ENCODE results near the gene SHQ1. TPM values are rescaled to one million over a fixed set of nuclear protein-coding genes. Genes with fewer than 3 reads are reported as not detected.

The SHQ1 gene
- total and polyA plus RNA-seq, 4 donors, result 12.4 to 19.0 (median 14.8) TPM

DNA sequence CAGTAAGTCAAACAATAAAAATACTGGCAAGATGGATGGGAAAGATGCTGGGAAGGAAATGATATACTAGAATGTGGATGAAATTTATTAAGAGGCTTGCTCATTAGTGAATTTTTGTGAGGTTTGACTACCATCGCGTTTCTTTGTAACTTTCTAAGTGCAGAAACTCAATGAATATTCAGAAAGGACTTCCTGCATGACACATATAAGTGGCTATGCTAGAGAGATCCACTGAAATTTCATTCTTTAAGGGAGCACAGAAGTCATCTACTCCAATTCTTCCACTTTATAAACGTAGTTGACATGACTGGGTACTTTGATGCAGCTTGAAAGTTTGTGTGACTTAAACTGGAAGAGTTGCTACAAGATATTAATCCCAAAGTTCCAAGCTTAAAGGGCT, 88.0 kb downstream of the SHQ1 start:
- no peak for DNase-seq (ENCODE audit: low read depth in 4 of 6, low spot score in 6 of 6)
- Histone ChIP-seq H3K9me3 (ENCODE audit: control insufficient read depth, insufficient read depth, low read length) (no peaks in the 10 kb centered on the region), H3K27me3 (ENCODE audit: control insufficient read depth, insufficient read depth, low read length) (no peaks in the 10 kb centered on the region), H3K4me3 (ENCODE audit: low read depth, low read length) (no peak overlapping the region), H3K27ac (ENCODE audit: low read depth, low read length) (no peak overlapping the region), H3K4me1 (ENCODE audit: control insufficient read depth, insufficient read depth, low read length) (no peaks in the 10 kb centered on the region), H3K36me3 (ENCODE audit: control insufficient read depth, insufficient read depth, low read length) (no peaks in the 10 kb centered on the region)
- whole genome bisulfite sequencing (ENCODE audit: insufficient coverage), result no CpG with 5 or more reads among the region's 3 CpGs

DNA sequence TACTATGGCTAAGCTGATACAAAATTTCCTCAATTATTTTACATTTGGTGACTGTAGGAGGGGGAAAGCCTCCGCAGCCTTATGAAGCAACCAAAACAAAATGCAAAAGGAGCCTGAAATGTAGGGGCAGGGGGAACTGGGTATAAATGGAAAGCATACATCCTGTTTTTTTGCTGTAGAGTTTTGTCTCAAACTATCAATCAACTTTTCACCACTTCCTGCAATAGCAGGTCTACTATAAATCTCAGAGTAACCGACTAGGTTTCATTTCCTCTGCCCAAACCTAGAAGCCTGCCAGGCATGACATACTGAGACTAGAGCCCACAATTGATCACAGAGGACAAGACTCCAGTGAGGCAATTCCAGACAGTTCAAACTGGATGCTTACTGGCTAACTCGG, 91.3 kb downstream of the SHQ1 start:
- no peak overlapping the region for H3K27ac ChIP-seq (ENCODE audit: low read depth, low read length)

DNA sequence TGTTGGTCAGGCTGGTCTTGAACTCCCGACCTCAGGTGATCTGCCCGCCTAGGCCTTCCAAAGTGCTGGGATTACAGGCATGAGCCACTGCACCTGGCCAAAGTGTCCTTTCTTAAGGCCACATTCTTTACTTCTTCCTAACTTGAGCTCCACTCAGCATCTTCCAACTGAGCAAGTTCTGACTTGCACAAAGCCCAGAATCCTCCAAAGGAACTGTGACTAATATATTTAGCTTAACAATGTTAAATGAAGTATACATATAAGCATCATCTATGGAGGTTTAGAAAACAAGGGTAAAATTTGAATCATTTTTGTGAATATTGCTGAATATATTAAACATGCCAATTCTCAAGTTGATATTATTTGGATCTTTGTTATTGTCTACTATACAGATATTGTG, 93.7 kb downstream of the SHQ1 start:
- H3K27me3 ChIP-seq (ENCODE audit: control insufficient read depth, insufficient read depth, low read length), result no peaks in the 10 kb centered on the region
- no peaks in the 10 kb centered on the region for H3K36me3 ChIP-seq (ENCODE audit: control insufficient read depth, insufficient read depth, low read length)
- H3K27ac ChIP-seq (ENCODE audit: low read depth, low read length), result no peak overlapping the region
- H3K4me1 ChIP-seq (ENCODE audit: control insufficient read depth, insufficient read depth, low read length), result no peaks in the 10 kb centered on the region
- WGBS (ENCODE audit: insufficient coverage), result 100% methylated on average over 2 of the region's 2 CpGs
- no peak for DNase-seq (ENCODE audit: low read depth in 4 of 6, low spot score in 6 of 6)
- H3K9me3 ChIP-seq (ENCODE audit: control insufficient read depth, insufficient read depth, low read length), result no peaks in the 10 kb centered on the region
- H3K4me3 ChIP-seq (ENCODE audit: low read depth, low read length), result no peak overlapping the region

More for the DNA sequence above, 91.3 kb downstream of the SHQ1 start:
- Histone ChIP-seq H3K4me3 (ENCODE audit: low read depth, low read length) (no peak overlapping the region), H3K9me3 (ENCODE audit: control insufficient read depth, insufficient read depth, low read length) (no peaks in the 10 kb centered on the region), H3K4me1 (ENCODE audit: control insufficient read depth, insufficient read depth, low read length) (no peaks in the 10 kb centered on the region), H3K27me3 (ENCODE audit: control insufficient read depth, insufficient read depth, low read length) (no peaks in the 10 kb centered on the region), H3K36me3 (ENCODE audit: control insufficient read depth, insufficient read depth, low read length) (no peaks in the 10 kb centered on the region)
- no peak for DNase-seq (ENCODE audit: low read depth in 4 of 6, low spot score in 6 of 6)
- 100% methylated on average over 1 of the region's 3 CpGs for WGBS (ENCODE audit: insufficient coverage)

DNA sequence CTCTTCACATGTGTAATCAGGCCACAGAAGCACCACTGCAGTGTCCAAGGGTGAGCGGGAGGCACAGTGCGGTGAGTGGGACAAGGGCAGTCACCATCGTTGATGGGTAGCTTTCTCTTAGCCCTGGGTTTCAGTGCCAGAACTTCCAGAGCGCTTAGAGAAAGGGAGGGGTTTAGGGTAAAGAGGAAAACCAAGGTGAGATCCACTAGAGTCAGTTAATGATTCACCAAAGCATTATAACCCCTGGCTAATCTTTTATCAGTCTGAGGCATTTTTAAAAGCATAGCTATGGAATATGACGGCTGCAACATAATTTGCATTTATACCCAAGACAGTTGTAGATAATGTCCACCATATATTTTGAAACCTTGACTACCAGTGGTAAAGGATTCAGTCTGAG, 94.8 kb downstream of the SHQ1 start:
- WGBS (ENCODE audit: insufficient coverage), result 100% methylated on average over 2 of the region's 5 CpGs
- no peak for DNase-seq (ENCODE audit: low read depth in 4 of 6, low spot score in 6 of 6)
- Histone ChIP-seq H3K9me3 (ENCODE audit: control insufficient read depth, insufficient read depth, low read length) (no peaks in the 10 kb centered on the region), H3K36me3 (ENCODE audit: control insufficient read depth, insufficient read depth, low read length) (no peaks in the 10 kb centered on the region), H3K27me3 (ENCODE audit: control insufficient read depth, insufficient read depth, low read length) (no peaks in the 10 kb centered on the region), H3K4me1 (ENCODE audit: control insufficient read depth, insufficient read depth, low read length) (no peaks in the 10 kb centered on the region), H3K4me3 (ENCODE audit: low read depth, low read length) (no peak overlapping the region), H3K27ac (ENCODE audit: low read depth, low read length) (no peak overlapping the region)

DNA sequence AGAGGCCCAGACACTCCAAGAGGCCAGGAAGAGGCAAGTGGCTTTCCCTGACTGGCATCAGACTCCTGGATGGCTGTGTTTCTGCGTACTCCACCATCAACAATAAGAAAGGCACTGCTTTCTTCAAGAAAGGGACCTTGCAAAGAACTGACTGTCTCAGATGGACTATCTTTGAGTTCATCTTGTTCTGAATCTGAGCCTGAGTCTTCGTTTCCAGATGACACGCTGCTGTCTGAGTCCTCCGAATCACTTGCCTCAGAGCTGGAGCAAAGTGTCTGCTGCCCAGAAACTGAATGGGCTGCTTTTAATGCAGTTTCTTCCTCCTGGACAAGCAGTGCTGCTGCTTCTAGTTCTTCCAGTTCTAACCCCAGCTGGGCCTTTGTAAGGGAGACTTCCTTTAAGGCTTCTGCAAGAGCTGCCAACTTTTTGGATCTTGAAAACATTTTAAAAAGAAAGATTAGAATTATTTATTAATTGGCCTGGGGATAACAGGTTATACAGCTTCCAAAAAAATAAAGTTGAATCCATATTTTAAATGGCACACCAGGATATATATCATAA, 97.8 kb downstream of the SHQ1 start:
- Histone ChIP-seq H3K9me3 (ENCODE audit: control insufficient read depth, insufficient read depth, low read length) (no peaks in the 10 kb centered on the region), H3K4me1 (ENCODE audit: control insufficient read depth, insufficient read depth, low read length) (no peaks in the 10 kb centered on the region), H3K36me3 (ENCODE audit: control insufficient read depth, insufficient read depth, low read length) (no peaks in the 10 kb centered on the region), H3K27ac (ENCODE audit: low read depth, low read length) (no peak overlapping the region), H3K27me3 (ENCODE audit: control insufficient read depth, insufficient read depth, low read length) (no peaks in the 10 kb centered on the region), H3K4me3 (ENCODE audit: low read depth, low read length) (no peak overlapping the region)
- DNase-seq (ENCODE audit: low read depth in 4 of 6, low spot score in 6 of 6), result no peak
- 59% methylated on average over 4 of the region's 4 CpGs for whole genome bisulfite sequencing (ENCODE audit: insufficient coverage)

DNA sequence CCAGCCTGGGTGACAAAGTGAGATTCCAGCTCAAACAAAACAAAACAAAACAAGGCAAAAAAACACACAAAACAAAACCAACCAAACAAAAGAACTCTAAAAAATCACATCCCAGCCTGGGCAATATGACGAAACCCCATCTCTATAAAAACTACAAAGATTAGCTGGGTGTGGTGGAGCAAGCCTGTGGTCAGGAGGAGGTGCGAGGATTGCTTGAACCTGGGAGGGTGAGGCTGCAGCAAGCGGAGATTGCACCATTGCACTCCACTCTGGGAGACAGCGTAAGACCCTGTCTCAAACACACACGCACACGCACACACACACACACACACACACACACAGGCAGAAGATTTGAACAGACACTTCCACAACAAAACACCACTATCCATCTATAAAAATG, 99.6 kb downstream of the SHQ1 start:
- Histone ChIP-seq H3K27me3 (ENCODE audit: control insufficient read depth, insufficient read depth, low read length) (peaks cover 2% of the 10 kb centered on the region), H3K4me3 (ENCODE audit: low read depth, low read length) (no peak overlapping the region), H3K36me3 (ENCODE audit: control insufficient read depth, insufficient read depth, low read length) (no peaks in the 10 kb centered on the region), H3K27ac (ENCODE audit: low read depth, low read length) (no peak overlapping the region), H3K4me1 (ENCODE audit: control insufficient read depth, insufficient read depth, low read length) (no peaks in the 10 kb centered on the region), H3K9me3 (ENCODE audit: control insufficient read depth, insufficient read depth, low read length) (no peaks in the 10 kb centered on the region)
- 100% methylated on average over 1 of the region's 6 CpGs for WGBS (ENCODE audit: insufficient coverage)
- DNase-seq (ENCODE audit: low read depth in 4 of 6, low spot score in 6 of 6), result no peak

DNA sequence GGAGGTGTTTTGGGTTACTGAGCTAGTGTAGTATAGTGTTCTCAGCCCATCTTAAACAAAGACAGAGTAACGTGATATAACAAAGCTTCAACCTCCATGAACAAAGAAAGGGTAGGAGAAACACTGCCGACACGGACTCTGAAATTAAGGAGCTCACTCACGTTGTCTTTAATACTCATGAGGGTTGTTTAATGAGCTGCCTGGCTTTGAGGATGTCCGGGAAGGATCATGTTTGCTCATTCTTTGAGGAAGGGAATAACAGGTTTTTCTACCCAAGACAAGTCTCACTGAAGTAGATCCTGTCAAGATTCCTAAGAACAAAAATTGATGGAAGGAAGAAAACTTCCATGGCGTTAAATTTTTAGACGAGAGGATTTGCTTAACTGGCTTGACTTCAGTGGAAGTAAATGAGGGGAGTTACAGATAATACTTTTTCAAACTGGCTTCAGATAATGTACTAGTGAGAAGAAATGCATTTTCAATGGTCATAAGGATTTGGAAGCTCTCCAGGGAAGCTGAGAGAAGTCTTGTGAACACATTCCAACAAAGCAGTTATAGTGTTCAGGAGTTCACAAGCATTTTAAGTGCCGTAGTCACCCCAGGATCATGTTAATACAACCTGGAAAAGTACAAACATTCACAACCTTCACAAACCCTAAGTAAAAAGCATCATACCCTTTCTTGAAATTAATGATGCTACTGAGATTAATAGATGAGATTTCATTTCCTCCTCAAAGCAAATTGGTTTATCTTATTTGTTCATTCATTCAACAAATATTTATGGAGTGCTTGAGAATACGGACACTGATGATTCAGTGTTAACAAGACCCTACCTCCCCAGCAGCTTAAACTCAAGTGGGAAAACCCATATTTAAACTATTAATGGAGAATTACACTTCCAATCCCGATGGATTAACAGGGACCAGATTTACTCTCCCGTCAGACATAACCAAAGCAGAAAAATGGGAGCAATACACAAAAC, 101.5 kb downstream of the SHQ1 start:
- H3K36me3 ChIP-seq (ENCODE audit: control insufficient read depth, insufficient read depth, low read length), result no peaks in the 10 kb centered on the region
- no peak overlapping the region for H3K27ac ChIP-seq (ENCODE audit: low read depth, low read length)
- H3K4me1 ChIP-seq (ENCODE audit: control insufficient read depth, insufficient read depth, low read length), result no peaks in the 10 kb centered on the region
- WGBS (ENCODE audit: insufficient coverage), result 57% methylated on average over 5 of the region's 11 CpGs
- no peak overlapping the region for H3K4me3 ChIP-seq (ENCODE audit: low read depth, low read length)
- H3K27me3 ChIP-seq (ENCODE audit: control insufficient read depth, insufficient read depth, low read length), result peaks cover 3% of the 10 kb centered on the region
- DNase-seq (ENCODE audit: low read depth in 4 of 6, low spot score in 6 of 6), result no peak
- no peaks in the 10 kb centered on the region for H3K9me3 ChIP-seq (ENCODE audit: control insufficient read depth, insufficient read depth, low read length)

DNA sequence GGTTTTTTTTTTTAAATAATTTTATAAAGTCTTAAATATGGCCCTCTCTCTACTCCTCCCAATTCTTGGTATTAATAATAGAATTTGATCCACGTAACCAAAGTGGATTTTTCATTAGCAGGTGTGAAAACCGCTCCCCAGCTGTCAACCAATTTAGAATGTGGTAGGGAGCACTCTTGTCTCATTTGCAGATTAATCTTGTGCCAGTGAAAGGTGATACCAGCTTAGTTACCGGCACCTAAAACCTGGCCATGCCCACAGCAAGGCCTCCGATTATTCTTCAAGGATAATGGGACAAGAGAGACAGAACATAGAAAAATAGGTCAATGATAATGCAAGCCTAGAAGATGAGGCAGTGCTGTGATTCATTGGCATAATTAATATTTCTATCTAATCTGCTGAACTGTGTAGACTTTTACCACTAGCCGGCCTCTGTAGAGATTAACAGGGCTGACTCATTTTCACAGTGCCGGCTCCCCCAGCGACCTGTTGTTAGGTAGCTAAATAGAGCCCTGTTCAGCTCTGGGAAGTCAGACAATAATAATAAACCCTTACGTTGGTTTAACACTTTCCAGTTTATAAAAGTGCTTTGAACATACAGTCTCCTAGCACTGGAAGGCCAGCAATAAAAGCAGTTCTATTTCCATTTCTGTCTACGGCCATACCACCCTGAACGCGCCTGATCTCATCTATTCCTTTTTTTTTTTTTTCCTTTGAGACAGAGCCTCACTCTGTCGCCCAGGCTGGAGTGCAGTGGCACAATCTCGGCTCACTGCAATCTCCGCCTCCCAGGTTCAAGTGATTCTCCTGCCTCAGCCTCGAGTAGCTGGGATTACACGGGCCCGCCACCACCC, 102.9 kb downstream of the SHQ1 start:
- WGBS (ENCODE audit: insufficient coverage), result 60% methylated on average over 10 of the region's 17 CpGs

DNA sequence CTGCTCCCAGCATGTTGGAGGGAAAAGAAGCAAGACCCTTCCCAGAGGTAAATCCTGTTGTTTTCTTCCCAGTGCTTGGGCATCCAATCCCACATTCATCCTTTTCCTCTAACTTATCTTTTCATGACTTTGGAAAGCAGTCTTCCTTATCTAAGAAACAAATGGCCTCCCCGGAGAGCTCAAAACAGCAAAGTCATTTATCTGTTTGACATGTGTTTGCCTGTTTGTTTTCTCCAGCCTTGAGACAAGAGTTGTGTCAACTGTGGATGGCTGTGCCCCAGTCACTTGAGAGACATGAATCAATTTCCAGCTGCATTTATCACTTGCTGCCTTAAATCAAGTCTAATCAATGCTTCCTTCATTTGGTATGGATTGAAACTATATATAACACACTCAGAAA, 103.9 kb downstream of the SHQ1 start:
- Histone ChIP-seq H3K27ac (ENCODE audit: low read depth, low read length) (no peak overlapping the region), H3K9me3 (ENCODE audit: control insufficient read depth, insufficient read depth, low read length) (no peaks in the 10 kb centered on the region), H3K4me1 (ENCODE audit: control insufficient read depth, insufficient read depth, low read length) (peaks cover 1% of the 10 kb centered on the region), H3K36me3 (ENCODE audit: control insufficient read depth, insufficient read depth, low read length) (no peaks in the 10 kb centered on the region), H3K4me3 (ENCODE audit: low read depth, low read length) (no peak overlapping the region), H3K27me3 (ENCODE audit: control insufficient read depth, insufficient read depth, low read length) (peaks cover 3% of the 10 kb centered on the region)
- peak in 1 of 6 donors; percentile 51 for DNase-seq (ENCODE audit: low read depth in 4 of 6, low spot score in 6 of 6)
- WGBS (ENCODE audit: insufficient coverage), result no CpG with 5 or more reads among the region's 1 CpG

More for the DNA sequence above, 102.9 kb downstream of the SHQ1 start:
- Histone ChIP-seq H3K27ac (ENCODE audit: low read depth, low read length) (no peak overlapping the region), H3K4me1 (ENCODE audit: control insufficient read depth, insufficient read depth, low read length) (no peaks in the 10 kb centered on the region), H3K4me3 (ENCODE audit: low read depth, low read length) (no peak overlapping the region), H3K9me3 (ENCODE audit: control insufficient read depth, insufficient read depth, low read length) (no peaks in the 10 kb centered on the region), H3K36me3 (ENCODE audit: control insufficient read depth, insufficient read depth, low read length) (no peaks in the 10 kb centered on the region), H3K27me3 (ENCODE audit: control insufficient read depth, insufficient read depth, low read length) (peaks cover 3% of the 10 kb centered on the region)
- peak in 2 of 6 donors; percentile 50 to 84 for DNase-seq (ENCODE audit: low read depth in 4 of 6, low spot score in 6 of 6)
